HG03108 (cell line): ENCODE data around the gene PIMREG.
"Not testable (repeated sequence)": the region's sequence is repeated elsewhere in the genome, so short reads cannot be mapped to it uniquely, and the experiment has no call there.

Source experiments
- ATAC-seq: cut with Tn5 transposase; IDR thresholded peaks from one replicate; pipeline ENCODE4 v1.9.1; 2021; ENCODE audit warnings: moderate library complexity; ENCODE audit not compliant: unreplicated experiment

Gene PIMREG

DNA sequence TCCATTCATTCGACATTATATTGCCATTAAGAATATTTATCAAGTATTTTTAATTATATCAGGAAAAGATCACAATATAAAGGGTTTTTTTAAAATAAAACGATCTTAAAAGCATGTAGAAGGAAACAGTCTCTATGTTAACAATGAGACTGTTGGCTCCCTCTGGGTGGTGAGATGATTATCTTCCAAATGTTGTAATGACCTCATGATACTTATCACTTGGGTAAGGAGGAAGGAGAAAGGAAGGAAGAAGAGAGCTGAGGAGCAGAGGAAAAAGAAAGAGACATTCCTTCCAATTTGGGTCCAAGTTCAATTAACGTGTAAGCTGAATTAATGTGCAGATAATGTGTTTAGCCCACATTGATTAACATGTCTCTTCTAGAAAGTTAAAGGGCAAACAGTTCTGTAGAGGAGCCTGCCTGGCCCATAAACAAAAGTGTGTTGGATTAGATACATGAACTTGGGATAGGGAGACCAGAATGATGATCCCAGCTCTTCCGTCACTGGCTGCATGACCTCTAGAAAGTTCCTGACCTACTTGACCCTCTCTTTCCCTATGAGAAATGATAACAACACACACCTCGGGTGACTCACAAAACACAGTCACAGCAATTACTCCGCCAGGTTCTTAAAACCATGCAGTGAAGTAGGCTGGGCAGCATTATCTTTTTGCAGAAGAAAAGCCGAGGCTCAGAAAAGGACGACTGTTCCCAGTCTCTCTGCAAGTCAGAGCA is 32.0 kb downstream of the PIMREG start:
- no peak for ATAC-seq

- no peak for ATAC-seq
These were observed 32.5 kb downstream of the PIMREG start for GRCh38 chr17:6476810-6477179.

- no peak for ATAC-seq
These were observed 33.7 kb downstream of the PIMREG start for GRCh38 chr17:6477831-6478383.

GRCh38 chr17:6478486-6478885 is 34.2 kb downstream of the PIMREG start:
- no peak for ATAC-seq

- no peak for ATAC-seq
These were observed 35.5 kb downstream of the PIMREG start for GRCh38 chr17:6479622-6480302.

GRCh38 chr17:6480303-6480675 is 36.0 kb downstream of the PIMREG start:
- no peak for ATAC-seq

DNA sequence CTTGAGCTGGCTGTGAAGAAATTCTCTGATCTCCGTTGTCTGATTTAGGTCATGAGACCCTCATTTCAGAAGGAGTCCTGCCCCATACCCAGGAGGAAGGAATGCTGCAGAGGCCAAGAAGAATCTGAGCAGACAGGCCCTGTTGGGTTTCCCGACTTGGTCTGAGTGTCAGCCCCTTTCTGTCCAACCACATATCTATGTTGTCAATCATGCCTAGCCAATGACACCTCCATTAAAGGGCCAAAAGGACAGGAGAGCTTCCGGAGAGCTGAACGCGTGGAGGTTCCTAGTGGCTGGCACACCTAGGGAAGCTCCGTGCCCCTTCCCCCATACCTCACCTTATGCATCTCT is 37.8 kb downstream of the PIMREG start:
- ATAC-seq, result no peak

- ATAC-seq, result not testable (repeated sequence)
These were observed 38.5 kb downstream of the PIMREG start for GRCh38 chr17:6482796-6483195.

- no peak for ATAC-seq
These were observed 39.3 kb downstream of the PIMREG start for GRCh38 chr17:6483507-6483906.

DNA sequence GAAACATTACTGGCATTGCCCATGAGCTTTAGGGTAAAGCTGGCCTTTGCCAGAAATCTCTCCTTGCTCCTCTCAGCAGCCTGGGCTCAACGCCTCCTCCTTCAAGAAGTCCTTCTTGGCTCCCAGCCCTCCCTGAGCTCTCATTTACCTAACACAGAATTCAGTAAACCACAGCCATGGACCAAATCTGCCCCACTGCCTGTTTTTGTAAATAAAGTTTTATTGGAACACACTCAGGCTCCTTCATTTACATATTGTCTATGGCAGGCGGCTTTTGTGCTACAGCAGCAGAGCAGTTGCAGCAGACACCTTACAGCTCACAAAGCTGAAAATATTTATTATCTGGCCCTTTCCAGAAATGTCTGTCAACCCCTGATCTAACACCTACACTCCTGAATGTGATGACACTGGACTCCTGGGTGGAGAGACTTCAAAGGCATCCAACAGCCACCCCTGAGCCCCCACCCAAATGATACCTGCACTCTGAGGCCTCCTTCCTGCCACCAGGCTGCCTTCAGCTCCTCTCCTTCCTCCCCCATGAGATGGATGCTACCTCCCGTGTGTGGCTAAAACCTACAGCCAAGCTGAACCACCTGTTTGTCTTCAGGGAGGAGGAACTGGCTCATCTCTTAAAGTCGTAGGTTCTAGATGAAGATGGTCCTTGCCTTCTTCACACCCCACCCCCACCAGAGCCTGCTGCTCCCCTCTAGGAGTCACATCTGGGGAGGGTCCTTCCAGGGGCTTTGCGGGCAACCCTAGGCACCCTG is 41.6 kb downstream of the PIMREG start:
- ATAC-seq, result no peak

GRCh38 chr17:6487251-6488007 is 43.2 kb downstream of the PIMREG start:
- no peak for ATAC-seq

DNA sequence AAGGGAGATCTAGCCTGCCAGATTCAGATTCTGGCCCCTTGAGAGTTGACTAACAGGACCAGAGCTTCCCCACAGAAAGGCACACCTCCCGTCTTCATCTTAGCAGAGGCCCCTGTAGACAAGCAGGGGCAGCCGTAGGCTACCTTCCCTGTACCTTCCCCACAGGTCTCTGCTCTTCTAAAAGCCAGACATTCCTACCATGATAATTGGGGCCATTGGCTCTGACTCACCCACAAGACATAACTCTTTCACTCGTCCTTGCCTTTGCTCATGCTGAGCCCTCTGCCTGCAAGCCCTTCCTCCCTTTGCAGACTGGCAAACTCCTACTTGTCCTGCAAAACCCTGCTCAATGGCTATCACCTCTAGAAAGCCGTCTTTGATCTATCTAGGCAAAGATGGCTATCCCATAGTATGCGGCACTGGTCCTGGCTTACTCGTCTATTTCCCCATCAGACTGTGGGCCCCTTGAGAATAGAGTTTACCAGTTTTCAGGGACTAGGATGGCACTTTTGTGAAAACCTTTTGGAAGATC is 43.8 kb downstream of the PIMREG start:
- no peak for ATAC-seq

GRCh38 chr17:6489016-6489550 is 44.8 kb downstream of the PIMREG start:
- no peak for ATAC-seq

DNA sequence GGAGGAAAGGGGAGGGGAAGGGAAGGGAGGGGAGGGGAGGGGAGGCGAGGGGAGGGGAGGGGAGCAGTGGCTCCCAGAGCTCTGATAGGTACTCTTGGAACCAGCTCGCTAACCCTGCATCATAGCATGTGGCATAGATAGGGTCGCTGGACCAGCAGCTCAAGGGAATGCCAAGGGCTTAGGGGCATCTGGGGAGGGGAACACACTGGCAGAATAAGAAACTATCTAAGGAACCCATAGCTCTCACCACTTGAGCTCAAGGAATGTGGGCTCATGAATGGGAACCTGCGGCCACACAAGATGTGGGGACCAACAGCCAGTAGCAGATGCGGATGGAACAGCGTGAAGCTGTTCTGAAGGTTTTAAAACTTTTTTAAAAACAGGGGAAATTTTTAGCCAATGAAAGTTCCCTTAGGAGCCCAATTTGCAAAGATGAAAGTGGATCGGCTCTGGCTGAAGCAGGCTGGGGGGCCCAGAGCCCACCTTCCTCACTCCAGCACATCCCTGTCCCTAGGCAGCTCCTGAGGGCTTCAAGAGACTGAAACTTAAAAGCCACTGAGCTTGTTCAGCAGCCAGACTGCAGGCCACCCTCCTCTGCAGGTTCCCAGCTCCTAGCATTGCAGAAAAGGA is 46.9 kb downstream of the PIMREG start:
- no peak for ATAC-seq

- ATAC-seq, result no peak
These were observed 48.8 kb downstream of the PIMREG start for GRCh38 chr17:6492892-6493674.

DNA sequence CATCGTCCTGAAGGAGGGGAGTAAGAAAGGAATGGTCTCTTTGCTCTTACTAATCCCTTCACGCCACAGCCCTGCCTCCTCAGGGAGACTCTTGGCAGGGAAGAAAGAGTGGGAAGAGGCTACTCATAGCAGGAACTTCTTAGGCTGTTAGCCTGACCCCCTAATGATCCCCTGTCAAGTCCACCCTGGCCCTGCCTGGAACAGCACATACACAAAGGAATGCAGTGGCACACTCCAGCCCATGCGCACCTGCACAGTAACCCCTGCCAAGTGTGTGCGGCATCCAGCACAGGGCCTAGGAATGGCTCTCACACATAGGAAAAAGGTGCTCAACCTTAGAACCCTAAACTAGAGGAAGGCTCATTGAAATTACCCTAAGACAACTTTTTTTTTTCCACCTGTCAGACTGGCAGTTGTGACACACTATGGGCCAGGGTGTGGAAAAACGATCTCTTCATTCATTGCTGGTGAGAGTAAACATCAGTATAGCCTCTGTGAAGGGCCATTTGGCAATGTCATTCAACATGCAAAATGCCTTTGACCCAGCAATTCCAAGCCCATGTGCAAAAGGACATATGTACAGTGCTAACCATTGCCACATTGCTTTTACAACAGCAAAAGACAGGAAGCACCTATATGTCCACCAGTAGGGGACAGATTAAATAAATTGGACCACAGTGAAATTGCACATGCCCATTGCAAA is 50.1 kb downstream of the PIMREG start:
- ATAC-seq, result no peak

GRCh38 chr17:6495450-6496115 is 51.3 kb downstream of the PIMREG start:
- no peak for ATAC-seq

DNA sequence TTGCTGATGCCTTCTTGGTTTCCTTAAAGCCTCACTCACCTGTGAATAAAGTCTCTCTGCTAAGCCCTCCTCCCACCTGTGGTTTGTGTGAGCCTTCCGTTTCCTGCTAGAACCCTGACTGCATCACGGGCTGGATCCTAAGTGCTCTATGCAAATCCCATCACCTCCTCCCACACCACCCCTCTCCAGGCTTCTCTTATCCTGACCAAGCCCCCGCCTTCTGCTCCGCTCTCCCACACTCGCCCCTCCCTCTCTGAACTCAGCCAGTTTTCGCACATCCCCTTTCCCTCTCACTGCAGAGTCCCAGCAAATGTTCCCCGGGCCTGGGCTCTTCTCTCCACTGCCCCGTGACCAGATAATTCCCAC is 51.8 kb downstream of the PIMREG start:
- no peak for ATAC-seq
